Endothelial cell of umbilical vein (primary cell): ENCODE results near the gene USH2A. TPM values are rescaled to one million over a fixed set of nuclear protein-coding genes. Genes with fewer than 3 reads are reported as not detected.

Experiments
- BruUV-seq: library from RNA; stranded (reverse); fragments of 400-500 nt; replicated peaks from 2 replicates; lab custom pipeline; 2021; lab: Mats Ljungman, UMichigan
- CTCF ChIA-PET: fragments of 300-600, 350-600 bp; sonication (Branson Sonifier 250); formaldehyde crosslinking; loops from one replicate; lab custom pipeline; 2021; ENCODE audit warnings: antibody characterized with exemption, inconsistent platforms; lab: Charles Lee
- POLR2A ChIA-PET: fragments of 300-600, 350-600 bp; sonication (Branson Sonifier 250); formaldehyde crosslinking; loops from one replicate; lab custom pipeline; 2021; ENCODE audit warnings: antibody characterized with exemption, inconsistent platforms; lab: Charles Lee
- DNase-seq: peaks from one replicate; pipeline ENCODE4 v3.0.0-alpha.2; 2011; ENCODE audit warnings: low read depth, low spot score
- FAIRE-seq: peaks from 2 replicates; lab custom pipeline; 2011; peaks lifted over from hg19 to GRCh38; lab: Jason Lieb, UNC
- H2AFZ ChIP-seq: 2 replicates; pipeline ENCODE4 v1.6.0; 2012; ENCODE audit warnings: low read depth, low read length, control low read depth, inconsistent platforms
- H3K27ac ChIP-seq: 2 replicates; pipeline ENCODE4 v1.5.1; 2011; ENCODE audit warnings: low read depth, mild to moderate bottlenecking, control low read depth, low read length, moderate library complexity; ENCODE audit not compliant: insufficient read depth
- H3K27me3 ChIP-seq, 2 experiments: 2 replicates each; pipeline versions ENCODE4 v1.6.0 to v1.6.1; 2011; ENCODE audit warnings: low read length in 2 of 2, mixed read lengths in 1 of 2; ENCODE audit not compliant: control insufficient read depth in 2 of 2, insufficient read depth in 2 of 2
- H3K36me3 ChIP-seq, 2 experiments: 2 replicates in 1 of 2; 3 replicates in 1 of 2; pipeline ENCODE4 v1.5.1; 2011; ENCODE audit warnings: low read length in 2 of 2, mild to moderate bottlenecking in 1 of 2, moderate library complexity in 1 of 2; ENCODE audit not compliant: control insufficient read depth in 2 of 2, insufficient read depth in 2 of 2; ENCODE audit errors: extremely low read depth in 1 of 2
- H3K4me1 ChIP-seq: 3 replicates; pipeline ENCODE4 v1.5.1; 2011; ENCODE audit warnings: mild to moderate bottlenecking, low read length; ENCODE audit not compliant: control insufficient read depth, insufficient read depth; ENCODE audit errors: extremely low read depth
- H3K4me2 ChIP-seq: 2 replicates; pipeline ENCODE4 v1.6.1; 2011; ENCODE audit warnings: low read length, control low read depth, mixed read lengths; ENCODE audit not compliant: insufficient read depth
- H3K4me3 ChIP-seq, 3 experiments: fragments of 200-600 bp in 1 of 3; sonication (generic), shearing (Covaris generic) in 1 of 3; replicated peaks in 1 of 3; 2 replicates each; pipeline ENCODE4 v1.5.1; 2011 to 2016; ENCODE audit warnings: control low read depth in 3 of 3, low read length in 3 of 3, mild to moderate bottlenecking in 2 of 3, inconsistent platforms in 1 of 3, low read depth in 1 of 3, moderate library complexity in 1 of 3; ENCODE audit not compliant: insufficient read depth in 1 of 3
- H3K79me2 ChIP-seq: 2 replicates; pipeline ENCODE4 v1.6.0; 2012; ENCODE audit warnings: low read length, inconsistent platforms; ENCODE audit not compliant: control insufficient read depth, insufficient read depth
- H3K9ac ChIP-seq: replicated peaks from 2 replicates; pipeline ENCODE3; 2011; ENCODE audit warnings: low read length, control low read depth; ENCODE audit not compliant: insufficient read depth; ENCODE audit errors: extremely low read depth
- H3K9me1 ChIP-seq: replicated peaks from 3 replicates; pipeline ENCODE4 v1.6.0; 2011; ENCODE audit warnings: mild to moderate bottlenecking, low read length; ENCODE audit not compliant: control insufficient read depth, insufficient read depth; ENCODE audit errors: extremely low read depth
- H3K9me3 ChIP-seq: replicated peaks from 2 replicates; pipeline ENCODE4 v1.5.1; 2012; ENCODE audit warnings: low read length, inconsistent platforms; ENCODE audit not compliant: control insufficient read depth, insufficient read depth
- H4K20me1 ChIP-seq: replicated peaks from 2 replicates; pipeline ENCODE3; 2011; ENCODE audit warnings: mild to moderate bottlenecking, low read length; ENCODE audit not compliant: control insufficient read depth, insufficient read depth; ENCODE audit errors: extremely low read depth
- EZH2 ChIP-seq: IDR thresholded peaks from 2 replicates; pipeline ENCODE4 v1.6.1; 2012; ENCODE audit warnings: borderline replicate concordance, low read depth, mild to moderate bottlenecking, moderate library complexity, low read length, inconsistent platforms; ENCODE audit not compliant: severe bottlenecking
- FOS ChIP-seq: IDR thresholded peaks from 2 replicates; pipeline ENCODE4 v1.6.1; 2011; ENCODE audit warnings: mild to moderate bottlenecking, low read length, moderate library complexity, borderline replicate concordance; ENCODE audit not compliant: insufficient read depth
- GATA2 ChIP-seq: IDR thresholded peaks from 2 replicates; pipeline ENCODE4 v1.7.0; 2011; ENCODE audit warnings: low read depth, mild to moderate bottlenecking, moderate library complexity, mixed read lengths, low read length; ENCODE audit not compliant: insufficient read length, insufficient read depth
- JUN ChIP-seq: IDR thresholded peaks from 2 replicates; pipeline ENCODE4 v1.6.1; 2011; ENCODE audit warnings: borderline replicate concordance, low read depth; ENCODE audit not compliant: insufficient read length, insufficient read depth
- MYC ChIP-seq: IDR thresholded peaks from one replicate; pipeline ENCODE4 v1.6.1; 2011; ENCODE audit warnings: mild to moderate bottlenecking, low read depth, low read length
- POLR2A ChIP-seq: IDR thresholded peaks from 2 replicates; pipeline ENCODE4 v1.6.1; 2012; ENCODE audit warnings: low read depth, mild to moderate bottlenecking, control low read depth, low read length
- POLR2AphosphoS5 ChIP-seq: IDR thresholded peaks from 2 replicates; pipeline ENCODE4 v1.6.1; 2012; ENCODE audit warnings: low read depth, mild to moderate bottlenecking, control low read depth, low read length, moderate library complexity; ENCODE audit not compliant: insufficient read depth
- dilution Hi-C: fragments of 300-500 bp; cut with MboI; formaldehyde crosslinking; loops from one replicate; pipeline ENCODE4 v1.15.0; 2019; ENCODE audit warnings: low sequenced_read_pairs; ENCODE audit not compliant: extremely low pct_ligation_motif_present
- intact Hi-C: fragments of 100-400 bp; cut with micrococcal nuclease; formaldehyde crosslinking; loops from one replicate; pipeline ENCODE4 v1.10.0; 2022
- polyA plus RNA-seq, 4 experiments: library from polyadenylated mRNA; depleted of rRNA in 3 of 4; stranded (reverse) in 3 of 4; unstranded in 1 of 4; fragments of >200 nt; gene quantifications; 2 replicates each; pipeline versions ENCODE4 v1.2.1 to v1.2.3, GENCODE V29; 2011 to 2012; ENCODE audit warnings: missing spikeins in 1 of 4
- total RNA-seq: library from RNA; stranded (reverse); gene quantifications from 2 replicates; pipeline ENCODE4 v1.2.3, GENCODE V29; 2021
- TF ChIP-seq, protein P1 (sequence below): IDR thresholded peaks from 2 replicates; pipeline ENCODE4 v1.6.1; 2011; ENCODE audit not compliant: insufficient read depth, insufficient read length
- TF ChIP-seq, protein P2 (sequence below), 2 donors: IDR thresholded peaks; 1 replicate in 1 of 2; 2 replicates in 1 of 2; pipeline ENCODE4 v1.5.1; 2011; ENCODE audit warnings: low read length in 2 of 2, mild to moderate bottlenecking in 2 of 2, moderate library complexity in 2 of 2, control low read depth in 1 of 2, inconsistent platforms in 1 of 2, low read depth in 1 of 2; ENCODE audit not compliant: insufficient read depth in 1 of 2; ENCODE audit errors: extremely low read depth in 1 of 2

The USH2A gene
- total and polyA plus RNA-seq, 2 donors (not counting 3 experiments of a cell fraction or from before 2014, with no cell fraction given), result not detected

DNA sequence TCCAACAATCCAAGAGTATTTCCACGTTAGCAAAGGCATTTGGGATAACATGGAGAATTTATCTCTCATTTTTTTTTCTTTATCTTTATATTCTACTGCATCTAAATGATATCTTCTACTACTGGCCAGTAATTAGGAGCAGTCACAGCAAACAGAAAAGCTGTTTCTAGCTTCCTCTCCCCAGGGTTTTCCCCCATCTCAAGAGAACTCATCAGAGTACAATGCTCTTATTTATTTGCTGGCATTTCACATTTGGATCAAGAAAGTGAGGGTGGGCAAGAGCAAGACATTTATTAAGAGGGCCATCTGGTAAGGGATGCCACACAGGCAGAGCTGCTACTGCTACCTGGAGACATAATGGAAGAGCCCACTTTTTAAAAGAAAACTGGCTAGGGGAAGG lies 368.2 kb downstream of the USH2A start:
- Histone ChIP-seq H3K4me3 (no peak overlapping the region), H4K20me1 (no peaks in the 10 kb centered on the region), H3K9me1 (no peaks in the 10 kb centered on the region), H3K27me3 (no peaks in the 10 kb centered on the region), H2AFZ (no peak overlapping the region), H3K4me1 (no peaks in the 10 kb centered on the region), H3K79me2 (no peaks in the 10 kb centered on the region), H3K4me2 (no peak overlapping the region), H3K9me3 (peaks cover 4% of the 10 kb centered on the region), H3K9ac (no peak overlapping the region), H3K36me3 (no peaks in the 10 kb centered on the region), H3K27ac (no peak overlapping the region)
- dilution Hi-C loops, result no loop called here
- POLR2A ChIA-PET, result no interaction called here
- FAIRE-seq, result no peak
- DNase-seq, result no peak
- BruUV-seq, result no TSS peak
- no peak for TF ChIP-seq EZH2
- TF ChIP-seq POLR2A, result no peak
- TF ChIP-seq, protein P1, sequence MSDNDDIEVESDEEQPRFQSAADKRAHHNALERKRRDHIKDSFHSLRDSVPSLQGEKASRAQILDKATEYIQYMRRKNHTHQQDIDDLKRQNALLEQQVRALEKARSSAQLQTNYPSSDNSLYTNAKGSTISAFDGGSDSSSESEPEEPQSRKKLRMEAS, result no peak
- TF ChIP-seq MYC, result no peak
- no peak for TF ChIP-seq POLR2AphosphoS5
- TF ChIP-seq, protein P2, sequence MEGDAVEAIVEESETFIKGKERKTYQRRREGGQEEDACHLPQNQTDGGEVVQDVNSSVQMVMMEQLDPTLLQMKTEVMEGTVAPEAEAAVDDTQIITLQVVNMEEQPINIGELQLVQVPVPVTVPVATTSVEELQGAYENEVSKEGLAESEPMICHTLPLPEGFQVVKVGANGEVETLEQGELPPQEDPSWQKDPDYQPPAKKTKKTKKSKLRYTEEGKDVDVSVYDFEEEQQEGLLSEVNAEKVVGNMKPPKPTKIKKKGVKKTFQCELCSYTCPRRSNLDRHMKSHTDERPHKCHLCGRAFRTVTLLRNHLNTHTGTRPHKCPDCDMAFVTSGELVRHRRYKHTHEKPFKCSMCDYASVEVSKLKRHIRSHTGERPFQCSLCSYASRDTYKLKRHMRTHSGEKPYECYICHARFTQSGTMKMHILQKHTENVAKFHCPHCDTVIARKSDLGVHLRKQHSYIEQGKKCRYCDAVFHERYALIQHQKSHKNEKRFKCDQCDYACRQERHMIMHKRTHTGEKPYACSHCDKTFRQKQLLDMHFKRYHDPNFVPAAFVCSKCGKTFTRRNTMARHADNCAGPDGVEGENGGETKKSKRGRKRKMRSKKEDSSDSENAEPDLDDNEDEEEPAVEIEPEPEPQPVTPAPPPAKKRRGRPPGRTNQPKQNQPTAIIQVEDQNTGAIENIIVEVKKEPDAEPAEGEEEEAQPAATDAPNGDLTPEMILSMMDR (IDR thresholded peaks at IDR 0.05; ENCODE audit: extremely low read depth in 1 of 2, insufficient read depth in 1 of 2, low read depth in 1 of 2, low read length in 2 of 2), result no peak
- no peak for TF ChIP-seq JUN
- no peak for TF ChIP-seq FOS
- no peak for TF ChIP-seq GATA2
- CTCF ChIA-PET, result no interaction called here
- intact Hi-C loops, result loop anchor here (5.0 kb wide), 1 partner anchor 183 kb away; no protein-coding TSS in a partner anchor
